A549 (cell line): ENCODE measurements around the gene FHIT. TPM values are rescaled to one million over a fixed set of nuclear protein-coding genes. Genes with fewer than 3 reads are reported as not detected.

ENCODE experiments used
- ATAC-seq, 2 experiments: fragments of 200-7000 bp in 1 of 2; fragments of >200 bp in 1 of 2; cut with Nextera tagmentation in 1 of 2; cut with Tn5 transposase in 1 of 2; 3 replicates each; pipeline versions ENCODE4 v1.8.0 to v1.9.1; 2018 to 2020; ENCODE audit warnings: mild to moderate bottlenecking in 1 of 2, moderate library complexity in 1 of 2
- CTCF ChIA-PET: fragments of 300-600 bp; sonication (Branson Sonifier 250); formaldehyde crosslinking; extraction: SDS; loops from one replicate; lab custom pipeline; 2021; ENCODE audit warnings: antibody characterized with exemption, inconsistent platforms; lab: Yijun Ruan, JAX
- POLR2A ChIA-PET: fragments of 350-600 bp; formaldehyde crosslinking; extraction: SDS; loops from one replicate; lab custom pipeline; 2021; ENCODE audit warnings: antibody characterized with exemption, inconsistent platforms; lab: Yijun Ruan, JAX
- DNase-seq, 2 experiments: peaks; one replicate each; pipeline versions ENCODE4 v3.0.0 to v3.0.0-alpha.2; 2011 to 2016; ENCODE audit warnings: low read depth in 1 of 2, low spot score in 1 of 2
- FAIRE-seq: peaks from 2 replicates; lab custom pipeline; 2011; peaks lifted over from hg19 to GRCh38; lab: Jason Lieb, UNC
- H3K27ac ChIP-seq, 2 experiments: fragments of >200 bp; sonication (Bioruptor Twin); formaldehyde crosslinking; 3 replicates each; pipeline ENCODE4 v1.5.1; 2016 to 2017
- H3K4me1 ChIP-seq: fragments of >200 bp; sonication (Bioruptor Twin); formaldehyde crosslinking; 3 replicates; pipeline ENCODE4 v1.6.1; 2016
- H3K4me2 ChIP-seq: fragments of >200 bp; sonication (Bioruptor Twin); formaldehyde crosslinking; 3 replicates; pipeline ENCODE4 v1.6.1; 2016
- H3K4me3 ChIP-seq: fragments of >200 bp; sonication (Bioruptor Twin); formaldehyde crosslinking; 3 replicates; pipeline ENCODE4 v1.5.1; 2016
- H3K9me3 ChIP-seq: fragments of >200 bp; sonication (Bioruptor Twin); formaldehyde crosslinking; 3 replicates; pipeline ENCODE4 v1.6.1; 2016
- BHLHE40 ChIP-seq: IDR thresholded peaks from 2 replicates; pipeline ENCODE4 v1.6.1; 2012; ENCODE audit warnings: low read depth, low read length, inconsistent platforms
- CHD2 ChIP-seq: fragments of 150-350 bp; IDR thresholded peaks from 2 replicates; pipeline ENCODE4 v1.6.1; 2014; ENCODE audit warnings: low read length; ENCODE audit not compliant: partially characterized antibody
- EHMT2 ChIP-seq: fragments of 200-600 bp; sonication (generic); IDR thresholded peaks from 2 replicates; pipeline ENCODE4 v1.6.1; 2016; ENCODE audit warnings: antibody characterized with exemption, low read depth, mild to moderate bottlenecking, moderate library complexity
- EP300 ChIP-seq, 2 experiments: fragments of >200 bp; sonication (Bioruptor Twin); formaldehyde crosslinking; IDR thresholded peaks; 2 replicates in 1 of 2; 3 replicates in 1 of 2; pipeline ENCODE4 v1.6.1; 2016 to 2017
- ESRRA ChIP-seq: fragments of 150-350 bp; IDR thresholded peaks from 2 replicates; pipeline ENCODE4 v1.6.1; 2014; ENCODE audit warnings: mild to moderate bottlenecking, low read length, borderline replicate concordance
- FOSB ChIP-seq: fragments of 250-450 bp; sonication (Bioruptor Pico); IDR thresholded peaks from 2 replicates; pipeline ENCODE4 v1.5.0; 2020; ENCODE audit warnings: mild to moderate bottlenecking, moderate library complexity
- HDAC2 ChIP-seq: fragments of 200-600 bp; sonication (generic); IDR thresholded peaks from 2 replicates; pipeline ENCODE4 v1.6.1; 2016
- HEYL ChIP-seq: fragments of 250-450 bp; sonication (Bioruptor Pico); IDR thresholded peaks from 2 replicates; pipeline ENCODE4 v1.8.0; 2021; ENCODE audit warnings: mild to moderate bottlenecking, moderate library complexity
- HOXB13 ChIP-seq: fragments of 250-450 bp; sonication (Bioruptor Pico); IDR thresholded peaks from 2 replicates; pipeline ENCODE4 v1.5.0; 2020; ENCODE audit warnings: low read depth, mild to moderate bottlenecking, moderate library complexity
- HOXB5 ChIP-seq: fragments of 250-450 bp; sonication (Bioruptor Pico); IDR thresholded peaks from 2 replicates; pipeline ENCODE4 v1.5.0; 2020; ENCODE audit warnings: mild to moderate bottlenecking, moderate library complexity
- JUNB ChIP-seq: fragments of >200 bp; sonication (Bioruptor Twin); formaldehyde crosslinking; IDR thresholded peaks from 2 replicates; pipeline ENCODE4 v1.6.1; 2016
- KDM1A ChIP-seq: fragments of 200-600 bp; sonication (generic); IDR thresholded peaks from 2 replicates; pipeline ENCODE4 v1.6.1; 2016; ENCODE audit warnings: low read depth, mild to moderate bottlenecking
- MAFK ChIP-seq: fragments of 450-650 bp; IDR thresholded peaks from 2 replicates; pipeline ENCODE4 v1.6.1; 2014; ENCODE audit not compliant: partially characterized antibody
- MYC ChIP-seq: IDR thresholded peaks from 2 replicates; pipeline ENCODE4 v1.6.1; 2012; ENCODE audit warnings: mild to moderate bottlenecking, inconsistent platforms, low read length, improper control_type of control experiment, borderline replicate concordance
- POLR2A ChIP-seq: IDR thresholded peaks from 2 replicates; pipeline ENCODE4 v1.6.1; 2012; ENCODE audit warnings: mild to moderate bottlenecking, low read length
- POLR2AphosphoS2 ChIP-seq: conservative IDR thresholded peaks from 2 replicates; pipeline ENCODE4 v1.6.1; 2012; ENCODE audit warnings: low read length, improper control_type of control experiment, inconsistent platforms
- RCOR1 ChIP-seq: fragments of 150-350 bp; IDR thresholded peaks from 2 replicates; pipeline ENCODE4 v1.6.1; 2014; ENCODE audit warnings: antibody characterized with exemption, low read length, low read depth
- RFX5 ChIP-seq: fragments of 450-650 bp; IDR thresholded peaks from 2 replicates; pipeline ENCODE4 v1.7.1; 2014; ENCODE audit warnings: antibody characterized with exemption, mild to moderate bottlenecking, moderate library complexity
- SMC3 ChIP-seq: fragments of >200 bp; sonication (Bioruptor Twin); formaldehyde crosslinking; IDR thresholded peaks from 3 replicates; pipeline ENCODE4 v1.6.1; 2018; ENCODE audit warnings: inconsistent platforms
- ZC3H11A ChIP-seq: fragments of 450-650 bp; IDR thresholded peaks from 2 replicates; pipeline ENCODE4 v1.6.1; 2014; ENCODE audit warnings: antibody characterized with exemption, mild to moderate bottlenecking
- ZSCAN20 ChIP-seq: fragments of 250-450 bp; sonication (Bioruptor Pico); IDR thresholded peaks from 2 replicates; pipeline ENCODE4 v1.8.0; 2022; ENCODE audit warnings: mild to moderate bottlenecking, moderate library complexity
- WGBS: methylation state at CpG from one replicate; pipeline ENCODE4 v1.1.6; 2017; ENCODE audit errors: missing lambda C conversion rate; 5-methylcytosine and 5-hydroxymethylcytosine counted together
- polyA plus RNA-seq, 4 experiments: library from polyadenylated mRNA; depleted of rRNA in 3 of 4; stranded (reverse); fragments of >200 nt; fragmentation: RNase III in 1 of 4; extraction: RNeasy Plus Mini Kit Qiagen cat#74134 plus additional on column Dnase treatment in 1 of 4; gene quantifications; 2 replicates in 3 of 4; 3 replicates in 1 of 4; pipeline ENCODE4 v1.2.3, GENCODE V29; 2011 to 2017
- TF ChIP-seq, protein P1 (sequence below): fragments of 450-650 bp; IDR thresholded peaks from 2 replicates; pipeline ENCODE4 v1.6.1; 2014; ENCODE audit warnings: antibody characterized with exemption
- TF ChIP-seq, protein P2 (sequence below): IDR thresholded peaks from 2 replicates; pipeline ENCODE4 v1.6.1; 2012
- TF ChIP-seq, protein P3 (sequence below): fragments of >200 bp; sonication (Bioruptor Twin); formaldehyde crosslinking; IDR thresholded peaks from 3 replicates; pipeline ENCODE4 v1.6.1; 2016
- TF ChIP-seq, protein P4 (sequence below): fragments of 200-600 bp; sonication (generic); IDR thresholded peaks from 2 replicates; pipeline ENCODE4 v1.6.1; 2016; ENCODE audit warnings: antibody characterized with exemption, mild to moderate bottlenecking, moderate library complexity

Gene FHIT
- polyA plus RNA-seq, 2 of the 4 experiments (the other 2 are of a cell fraction) = 0.76 to 0.92 TPM

DNA sequence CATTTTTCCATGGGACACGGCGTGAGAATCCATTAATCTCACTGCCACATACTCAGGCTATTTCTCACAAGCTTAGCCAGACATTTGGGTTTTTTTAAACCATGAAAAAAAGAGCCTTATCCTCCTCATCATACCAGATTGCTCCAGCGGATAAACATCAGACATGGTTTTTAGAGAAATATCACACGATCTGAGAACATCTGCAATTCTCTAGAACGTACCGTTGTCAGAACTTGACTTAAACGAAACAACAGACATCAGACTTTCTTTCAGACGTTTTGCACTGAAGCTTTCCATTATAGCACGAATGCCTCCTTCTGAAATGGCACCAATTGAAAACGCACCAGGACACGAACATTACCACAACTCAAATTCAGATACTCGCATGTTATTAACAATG lies 1457.3 kb downstream of the FHIT start (continued):
- TF ChIP-seq, protein P1, sequence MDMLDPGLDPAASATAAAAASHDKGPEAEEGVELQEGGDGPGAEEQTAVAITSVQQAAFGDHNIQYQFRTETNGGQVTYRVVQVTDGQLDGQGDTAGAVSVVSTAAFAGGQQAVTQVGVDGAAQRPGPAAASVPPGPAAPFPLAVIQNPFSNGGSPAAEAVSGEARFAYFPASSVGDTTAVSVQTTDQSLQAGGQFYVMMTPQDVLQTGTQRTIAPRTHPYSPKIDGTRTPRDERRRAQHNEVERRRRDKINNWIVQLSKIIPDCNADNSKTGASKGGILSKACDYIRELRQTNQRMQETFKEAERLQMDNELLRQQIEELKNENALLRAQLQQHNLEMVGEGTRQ = no peak
- TF ChIP-seq RCOR1 = no peak

DNA sequence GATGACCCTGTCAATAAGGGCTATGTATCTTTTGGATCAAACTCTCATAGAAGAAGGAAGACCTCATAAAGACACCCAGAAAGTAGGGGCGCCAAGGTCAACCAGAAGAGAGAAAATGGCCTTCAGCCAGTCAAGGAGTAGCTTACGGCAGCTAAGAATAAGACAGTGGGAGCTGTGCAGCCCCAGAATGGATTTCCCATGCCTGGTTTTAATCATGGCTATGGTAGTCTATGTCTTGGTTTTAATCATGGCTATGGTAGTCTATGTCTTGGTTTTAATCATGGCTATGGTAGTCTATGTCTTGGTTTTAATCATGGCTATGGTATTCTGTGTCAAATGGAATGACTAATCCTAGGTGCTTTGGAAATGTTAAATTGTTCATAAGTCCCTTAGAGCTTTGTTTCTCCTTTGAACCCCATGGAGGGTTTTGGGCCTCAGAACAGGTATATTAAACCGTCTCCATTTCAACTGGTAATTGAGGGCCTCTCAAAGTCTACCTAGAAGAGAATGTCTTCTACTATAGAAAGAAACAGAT lies 1459.4 kb downstream of the FHIT start:
- TF ChIP-seq RFX5 = no peak
- TF ChIP-seq BHLHE40 = no peak
- no peak for TF ChIP-seq JUNB
- no peak for TF ChIP-seq FOSB
- TF ChIP-seq EP300 (IDR thresholded peaks at IDR 0.05) = no peak
- TF ChIP-seq KDM1A = no peak
- TF ChIP-seq, protein P2, sequence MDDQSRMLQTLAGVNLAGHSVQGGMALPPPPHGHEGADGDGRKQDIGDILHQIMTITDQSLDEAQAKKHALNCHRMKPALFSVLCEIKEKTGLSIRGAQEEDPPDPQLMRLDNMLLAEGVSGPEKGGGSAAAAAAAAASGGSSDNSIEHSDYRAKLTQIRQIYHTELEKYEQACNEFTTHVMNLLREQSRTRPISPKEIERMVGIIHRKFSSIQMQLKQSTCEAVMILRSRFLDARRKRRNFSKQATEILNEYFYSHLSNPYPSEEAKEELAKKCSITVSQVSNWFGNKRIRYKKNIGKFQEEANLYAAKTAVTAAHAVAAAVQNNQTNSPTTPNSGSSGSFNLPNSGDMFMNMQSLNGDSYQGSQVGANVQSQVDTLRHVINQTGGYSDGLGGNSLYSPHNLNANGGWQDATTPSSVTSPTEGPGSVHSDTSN = no peak
- no peak overlapping the region for H3K4me2 ChIP-seq
- ATAC-seq (no peak), DNase-seq (no peak), FAIRE-seq (no peak)
- ChIA-PET CTCF (interaction anchor here (0.6 kb wide), 1 partner anchor 1347 kb away, joined by 4 read pairs; no protein-coding TSS in a partner anchor), POLR2A (no interaction called here)
- 45% methylated on average over 3 of the region's 3 CpGs for WGBS
- no peak overlapping the region for H3K4me3 ChIP-seq
- no peak overlapping the region for H3K27ac ChIP-seq
- H3K4me1 ChIP-seq = no peaks in the 10 kb centered on the region
- no peaks in the 10 kb centered on the region for H3K9me3 ChIP-seq

DNA sequence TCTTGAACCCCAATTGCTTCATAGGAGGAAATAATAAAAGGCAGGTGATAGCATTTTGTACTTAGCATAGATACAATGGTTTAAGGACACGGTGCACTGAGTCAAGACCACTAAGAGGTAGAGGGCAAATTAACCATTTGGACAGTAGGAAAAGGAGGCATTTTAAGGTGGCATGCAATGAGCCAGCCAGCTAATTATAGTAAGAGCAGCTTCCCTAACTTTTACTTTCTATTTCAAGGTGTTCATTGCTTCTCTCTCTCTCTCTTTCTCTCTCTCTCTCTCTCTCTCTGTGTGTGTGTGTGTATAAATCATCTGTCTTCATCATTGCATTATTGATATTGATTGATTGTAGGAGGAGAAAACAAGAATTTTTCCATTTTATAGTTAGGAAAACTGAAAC lies 1461.0 kb downstream of the FHIT start:
- FAIRE-seq = no peak
- ATAC-seq = no peak
- H3K4me2 ChIP-seq = no peak overlapping the region
- POLR2A ChIA-PET = no interaction called here
- H3K4me3 ChIP-seq = no peak overlapping the region
- 17% methylated on average over 1 of the region's 1 CpG for WGBS
- no peaks in the 10 kb centered on the region for H3K4me1 ChIP-seq
- no peak for DNase-seq
- no peak overlapping the region for H3K27ac ChIP-seq
- TF ChIP-seq EHMT2 (no peak), ZSCAN20 (no peak), HEYL (CRISPR knock-in tag) (no peak), POLR2A (no peak), MAFK (no peak), HDAC2 (no peak), HOXB5 (CRISPR knock-in tag) (no peak), HOXB13 (no peak), SMC3 (no peak), BHLHE40 (no peak), ZC3H11A (no peak), CHD2 (no peak), POLR2AphosphoS2 (no peak), MYC (no peak), ESRRA (no peak)
- TF ChIP-seq, protein P3, sequence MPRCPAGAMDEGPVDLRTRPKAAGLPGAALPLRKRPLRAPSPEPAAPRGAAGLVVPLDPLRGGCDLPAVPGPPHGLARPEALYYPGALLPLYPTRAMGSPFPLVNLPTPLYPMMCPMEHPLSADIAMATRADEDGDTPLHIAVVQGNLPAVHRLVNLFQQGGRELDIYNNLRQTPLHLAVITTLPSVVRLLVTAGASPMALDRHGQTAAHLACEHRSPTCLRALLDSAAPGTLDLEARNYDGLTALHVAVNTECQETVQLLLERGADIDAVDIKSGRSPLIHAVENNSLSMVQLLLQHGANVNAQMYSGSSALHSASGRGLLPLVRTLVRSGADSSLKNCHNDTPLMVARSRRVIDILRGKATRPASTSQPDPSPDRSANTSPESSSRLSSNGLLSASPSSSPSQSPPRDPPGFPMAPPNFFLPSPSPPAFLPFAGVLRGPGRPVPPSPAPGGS = no peak
- TF ChIP-seq, protein P4, sequence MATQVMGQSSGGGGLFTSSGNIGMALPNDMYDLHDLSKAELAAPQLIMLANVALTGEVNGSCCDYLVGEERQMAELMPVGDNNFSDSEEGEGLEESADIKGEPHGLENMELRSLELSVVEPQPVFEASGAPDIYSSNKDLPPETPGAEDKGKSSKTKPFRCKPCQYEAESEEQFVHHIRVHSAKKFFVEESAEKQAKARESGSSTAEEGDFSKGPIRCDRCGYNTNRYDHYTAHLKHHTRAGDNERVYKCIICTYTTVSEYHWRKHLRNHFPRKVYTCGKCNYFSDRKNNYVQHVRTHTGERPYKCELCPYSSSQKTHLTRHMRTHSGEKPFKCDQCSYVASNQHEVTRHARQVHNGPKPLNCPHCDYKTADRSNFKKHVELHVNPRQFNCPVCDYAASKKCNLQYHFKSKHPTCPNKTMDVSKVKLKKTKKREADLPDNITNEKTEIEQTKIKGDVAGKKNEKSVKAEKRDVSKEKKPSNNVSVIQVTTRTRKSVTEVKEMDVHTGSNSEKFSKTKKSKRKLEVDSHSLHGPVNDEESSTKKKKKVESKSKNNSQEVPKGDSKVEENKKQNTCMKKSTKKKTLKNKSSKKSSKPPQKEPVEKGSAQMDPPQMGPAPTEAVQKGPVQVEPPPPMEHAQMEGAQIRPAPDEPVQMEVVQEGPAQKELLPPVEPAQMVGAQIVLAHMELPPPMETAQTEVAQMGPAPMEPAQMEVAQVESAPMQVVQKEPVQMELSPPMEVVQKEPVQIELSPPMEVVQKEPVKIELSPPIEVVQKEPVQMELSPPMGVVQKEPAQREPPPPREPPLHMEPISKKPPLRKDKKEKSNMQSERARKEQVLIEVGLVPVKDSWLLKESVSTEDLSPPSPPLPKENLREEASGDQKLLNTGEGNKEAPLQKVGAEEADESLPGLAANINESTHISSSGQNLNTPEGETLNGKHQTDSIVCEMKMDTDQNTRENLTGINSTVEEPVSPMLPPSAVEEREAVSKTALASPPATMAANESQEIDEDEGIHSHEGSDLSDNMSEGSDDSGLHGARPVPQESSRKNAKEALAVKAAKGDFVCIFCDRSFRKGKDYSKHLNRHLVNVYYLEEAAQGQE = no peak
- CTCF ChIA-PET = no interaction called here
- no peaks in the 10 kb centered on the region for H3K9me3 ChIP-seq
